Hypothalamus (tissue), 51 donors: ENCODE measurements around the gene DPP6.
"Not testable (repeated sequence)": the region's sequence is repeated elsewhere in the genome, so short reads cannot be mapped to it uniquely, and the experiment has no call there.

Experiments
- DNase-seq, 51 donors: peaks; one replicate each; lab custom pipeline; 2025; lab: John Stamatoyannopoulos, UW

DPP6 gene

DNA sequence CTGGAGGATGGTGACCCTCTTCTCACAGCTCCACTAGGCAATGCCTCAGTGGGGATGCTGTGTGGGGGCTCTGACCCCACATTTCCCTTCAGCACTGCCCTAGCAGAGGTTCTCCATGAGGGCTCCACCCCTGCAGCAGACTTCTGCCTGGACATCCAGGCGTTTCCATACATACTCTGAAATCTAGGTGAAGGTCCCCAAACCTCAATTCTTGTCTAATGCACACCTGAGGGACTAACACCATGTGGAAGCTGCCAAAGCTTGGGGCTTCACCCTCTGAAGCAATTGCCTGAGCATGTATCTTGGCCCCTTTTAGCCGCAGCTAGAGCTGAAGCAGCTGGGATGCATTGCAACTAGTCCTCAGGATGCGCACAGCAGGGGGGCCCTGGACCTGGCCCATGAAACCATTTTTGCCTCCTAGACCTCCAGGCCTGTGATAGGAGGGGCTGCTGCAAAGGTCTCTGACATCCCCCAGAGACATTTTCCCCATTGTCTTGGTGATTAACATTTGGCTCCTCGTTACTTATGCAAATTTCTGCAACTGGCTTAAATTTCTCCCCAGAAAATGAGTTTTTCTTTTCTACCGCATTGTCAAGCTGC, 882.3 kb downstream of the DPP6 start:
- not testable (repeated sequence) for DNase-seq

GRCh38 chr7:154937837-154938236, 885.6 kb downstream of the DPP6 start:
- no peak for DNase-seq

GRCh38 chr7:154942691-154943090, 890.5 kb downstream of the DPP6 start:
- DNase-seq = no peak
